Kidney epithelial cell (primary cell): ENCODE results near the gene QSOX2. TPM values are rescaled to one million over a fixed set of nuclear protein-coding genes. Genes with fewer than 3 reads are reported as not detected.
"Not testable (repeated sequence)": the region's sequence is repeated elsewhere in the genome, so short reads cannot be mapped to it uniquely, and the experiment has no call there.

ENCODE experiments used
- DNase-seq: peaks from one replicate; pipeline ENCODE4 v3.0.0-alpha.2; 2010; ENCODE audit warnings: low read depth
- H3K27me3 ChIP-seq: 2 replicates; pipeline ENCODE4 v1.6.0; 2011; ENCODE audit warnings: low read length; ENCODE audit not compliant: control insufficient read depth, insufficient read depth
- H3K36me3 ChIP-seq: 2 replicates; pipeline ENCODE4 v1.5.1; 2011; ENCODE audit warnings: low read length; ENCODE audit not compliant: control insufficient read depth, insufficient read depth
- H3K4me3 ChIP-seq: 2 replicates; pipeline ENCODE4 v1.5.1; 2011; ENCODE audit warnings: low read depth, mild to moderate bottlenecking, control low read depth, low read length
- total RNA-seq: library from RNA; depleted of rRNA; stranded (reverse); fragments of >200 nt; gene quantifications from 2 replicates; pipeline ENCODE4 v1.2.3, GENCODE V29; 2015
- TF ChIP-seq, protein P1 (sequence below): IDR thresholded peaks from 2 replicates; pipeline ENCODE4 v1.5.1; 2011; ENCODE audit warnings: mild to moderate bottlenecking, moderate library complexity, low read length, control low read depth, inconsistent platforms; ENCODE audit not compliant: insufficient read depth, poor library complexity, severe bottlenecking

The QSOX2 gene
- total RNA-seq, 1 donor from 2014 or later, result 17.3 TPM

DNA sequence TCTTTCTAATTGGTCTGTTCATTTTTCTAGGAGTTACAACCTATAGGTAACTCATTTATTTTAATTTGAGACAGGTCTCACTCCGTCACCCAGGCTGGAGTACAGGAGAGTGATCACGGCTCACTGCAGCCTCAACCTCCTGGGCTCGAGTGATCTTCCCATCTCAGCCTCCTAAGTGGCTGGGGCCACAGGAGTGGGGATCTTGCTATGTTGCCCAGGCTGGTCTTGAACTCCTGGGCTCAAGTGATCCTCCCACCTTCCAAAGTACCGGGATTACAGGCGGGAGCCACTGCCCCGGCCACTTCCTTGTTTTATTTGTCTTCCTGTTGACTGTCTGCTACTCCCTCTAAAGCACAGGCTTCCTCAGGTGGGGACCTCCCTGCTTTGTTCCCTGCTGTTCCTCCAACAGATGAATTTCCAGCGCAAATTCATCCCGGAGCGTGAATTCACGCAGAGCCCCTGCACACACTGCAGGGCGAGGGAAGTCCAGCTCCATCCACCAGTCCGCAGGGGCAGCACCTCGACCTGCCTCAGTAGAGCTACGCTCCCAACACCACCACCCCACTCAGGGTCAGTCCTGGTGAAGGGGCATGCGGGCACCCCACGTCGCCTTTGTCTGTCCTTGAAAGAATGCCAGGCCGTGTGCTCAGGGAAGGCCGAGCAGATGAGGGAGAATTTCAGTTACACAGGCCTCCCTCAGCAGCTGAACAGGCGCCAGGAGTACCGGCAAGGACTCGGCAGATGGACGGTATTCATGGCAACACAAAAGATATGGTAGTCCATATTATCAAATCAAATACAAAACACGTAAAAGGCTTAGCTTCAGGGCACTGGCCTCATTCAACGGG, 6.3 kb downstream of the QSOX2 start:
- DNase-seq, result no peak
- TF ChIP-seq, protein P1, sequence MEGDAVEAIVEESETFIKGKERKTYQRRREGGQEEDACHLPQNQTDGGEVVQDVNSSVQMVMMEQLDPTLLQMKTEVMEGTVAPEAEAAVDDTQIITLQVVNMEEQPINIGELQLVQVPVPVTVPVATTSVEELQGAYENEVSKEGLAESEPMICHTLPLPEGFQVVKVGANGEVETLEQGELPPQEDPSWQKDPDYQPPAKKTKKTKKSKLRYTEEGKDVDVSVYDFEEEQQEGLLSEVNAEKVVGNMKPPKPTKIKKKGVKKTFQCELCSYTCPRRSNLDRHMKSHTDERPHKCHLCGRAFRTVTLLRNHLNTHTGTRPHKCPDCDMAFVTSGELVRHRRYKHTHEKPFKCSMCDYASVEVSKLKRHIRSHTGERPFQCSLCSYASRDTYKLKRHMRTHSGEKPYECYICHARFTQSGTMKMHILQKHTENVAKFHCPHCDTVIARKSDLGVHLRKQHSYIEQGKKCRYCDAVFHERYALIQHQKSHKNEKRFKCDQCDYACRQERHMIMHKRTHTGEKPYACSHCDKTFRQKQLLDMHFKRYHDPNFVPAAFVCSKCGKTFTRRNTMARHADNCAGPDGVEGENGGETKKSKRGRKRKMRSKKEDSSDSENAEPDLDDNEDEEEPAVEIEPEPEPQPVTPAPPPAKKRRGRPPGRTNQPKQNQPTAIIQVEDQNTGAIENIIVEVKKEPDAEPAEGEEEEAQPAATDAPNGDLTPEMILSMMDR, result no peak
- Histone ChIP-seq H3K36me3 (no peaks in the 10 kb centered on the region), H3K27me3 (no peaks in the 10 kb centered on the region), H3K4me3 (no peak overlapping the region)

DNA sequence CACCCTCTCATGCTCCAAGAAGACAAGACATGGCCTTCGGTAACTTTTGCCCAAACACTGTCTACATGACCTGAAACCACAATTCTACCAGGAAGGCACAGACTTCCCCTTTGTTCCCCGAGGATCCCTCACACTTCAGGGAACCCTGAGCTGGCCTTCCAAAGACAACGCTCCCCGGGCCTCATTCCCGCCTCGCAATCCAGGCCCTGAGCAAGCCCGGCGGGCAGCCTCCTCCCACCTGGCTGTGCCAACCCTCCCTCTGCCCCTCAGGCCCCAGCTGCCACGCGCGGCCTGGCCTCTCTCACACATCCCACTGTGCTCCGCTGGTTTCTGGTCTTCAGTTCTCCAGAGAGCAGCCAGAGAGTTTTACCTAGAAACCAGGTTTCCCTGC, 7.3 kb downstream of the QSOX2 start:
- Histone ChIP-seq H3K4me3 (no peak overlapping the region), H3K27me3 (no peaks in the 10 kb centered on the region), H3K36me3 (no peaks in the 10 kb centered on the region)
- TF ChIP-seq, protein P1, result no peak
- no peak for DNase-seq

DNA sequence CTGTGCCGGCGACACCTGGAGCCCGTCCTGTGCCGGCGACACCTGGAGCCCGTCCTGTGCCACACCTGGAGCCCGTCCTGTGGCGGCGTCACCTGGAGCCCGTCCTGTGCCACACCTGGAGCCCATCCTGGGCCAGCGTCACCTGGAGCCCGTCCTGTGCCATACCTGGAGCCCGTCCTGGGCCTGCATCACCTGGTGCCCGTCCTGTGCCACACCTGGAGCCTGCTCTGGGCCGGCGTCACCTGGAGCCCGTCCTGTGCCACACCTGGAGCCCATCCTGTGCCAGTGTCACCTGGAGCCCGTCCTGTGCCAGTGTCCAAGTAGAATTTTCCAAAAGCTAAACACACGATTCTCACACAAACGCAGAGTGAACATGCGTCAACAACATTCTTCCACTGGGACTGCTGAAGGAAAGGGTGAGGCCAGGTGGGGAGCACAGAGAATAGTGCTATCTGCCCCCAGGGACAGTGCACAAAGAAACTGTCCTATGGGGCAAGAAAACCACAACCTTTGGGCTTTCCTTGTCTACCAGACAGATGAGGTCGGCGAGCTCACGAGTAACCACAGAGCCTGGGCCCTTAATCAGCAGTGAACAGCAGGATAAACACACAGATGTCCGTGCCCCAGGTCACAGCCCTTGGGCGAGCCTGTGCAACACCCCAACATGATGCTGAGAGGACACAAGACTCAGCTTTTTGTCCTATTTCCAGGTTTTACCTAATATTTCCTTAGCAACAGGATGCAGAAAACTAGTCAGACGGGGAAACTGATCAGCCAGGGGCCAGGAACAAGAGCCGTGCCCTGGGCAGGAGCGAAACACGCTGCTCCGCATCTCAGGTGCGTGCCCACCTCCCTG, 7.9 kb downstream of the QSOX2 start:
- no peaks in the 10 kb centered on the region for H3K27me3 ChIP-seq
- DNase-seq, result no peak
- no peaks in the 10 kb centered on the region for H3K36me3 ChIP-seq
- no peak overlapping the region for H3K4me3 ChIP-seq
- TF ChIP-seq, protein P1, result no peak

DNA sequence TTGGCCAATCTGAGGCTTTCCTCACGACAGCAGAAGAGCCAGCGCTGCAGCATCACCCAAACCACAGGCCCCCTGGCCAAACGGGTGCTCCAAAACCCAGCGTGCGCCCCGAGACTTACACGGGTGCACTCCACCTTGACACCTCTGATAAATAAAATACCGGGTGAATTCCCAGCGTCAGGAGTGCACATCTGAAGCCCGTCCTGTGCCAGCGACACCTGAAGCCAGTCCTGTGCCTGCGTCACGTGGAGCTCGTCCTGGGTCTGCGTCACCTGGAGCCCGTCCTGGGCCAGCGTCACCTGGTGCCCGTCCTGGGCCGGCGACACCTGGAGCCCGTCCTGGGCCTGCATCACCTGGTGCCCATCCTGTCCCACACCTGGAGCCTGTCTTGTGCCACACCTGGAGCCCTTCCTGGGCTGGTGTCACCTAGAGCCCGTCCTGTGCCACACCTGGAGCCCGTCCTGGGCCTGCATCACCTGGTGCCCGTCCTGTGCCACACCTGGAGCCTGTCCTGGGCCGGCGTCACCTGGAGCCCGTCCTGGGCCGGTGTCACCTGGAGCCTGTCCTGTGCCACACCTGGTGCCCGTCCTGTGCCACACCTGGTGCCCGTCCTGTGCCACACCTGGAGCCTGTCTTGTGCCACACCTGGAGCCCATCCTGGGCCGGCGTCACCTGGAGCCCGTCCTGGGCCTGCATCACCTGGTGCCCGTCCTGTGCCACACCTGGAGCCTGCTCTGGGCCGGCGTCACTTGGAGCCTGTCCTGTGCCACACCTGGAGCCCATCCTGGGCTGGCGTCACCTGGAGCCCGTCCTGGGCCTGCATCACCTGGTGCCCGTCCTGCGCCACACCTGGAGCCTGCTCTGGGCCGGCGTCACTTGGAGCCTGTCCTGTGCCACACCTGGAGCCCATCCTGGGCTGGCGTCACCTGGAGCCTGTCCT, 8.9 kb downstream of the QSOX2 start:
- not testable (repeated sequence) for DNase-seq, H3K36me3 ChIP-seq, H3K27me3 ChIP-seq, H3K4me3 ChIP-seq

DNA sequence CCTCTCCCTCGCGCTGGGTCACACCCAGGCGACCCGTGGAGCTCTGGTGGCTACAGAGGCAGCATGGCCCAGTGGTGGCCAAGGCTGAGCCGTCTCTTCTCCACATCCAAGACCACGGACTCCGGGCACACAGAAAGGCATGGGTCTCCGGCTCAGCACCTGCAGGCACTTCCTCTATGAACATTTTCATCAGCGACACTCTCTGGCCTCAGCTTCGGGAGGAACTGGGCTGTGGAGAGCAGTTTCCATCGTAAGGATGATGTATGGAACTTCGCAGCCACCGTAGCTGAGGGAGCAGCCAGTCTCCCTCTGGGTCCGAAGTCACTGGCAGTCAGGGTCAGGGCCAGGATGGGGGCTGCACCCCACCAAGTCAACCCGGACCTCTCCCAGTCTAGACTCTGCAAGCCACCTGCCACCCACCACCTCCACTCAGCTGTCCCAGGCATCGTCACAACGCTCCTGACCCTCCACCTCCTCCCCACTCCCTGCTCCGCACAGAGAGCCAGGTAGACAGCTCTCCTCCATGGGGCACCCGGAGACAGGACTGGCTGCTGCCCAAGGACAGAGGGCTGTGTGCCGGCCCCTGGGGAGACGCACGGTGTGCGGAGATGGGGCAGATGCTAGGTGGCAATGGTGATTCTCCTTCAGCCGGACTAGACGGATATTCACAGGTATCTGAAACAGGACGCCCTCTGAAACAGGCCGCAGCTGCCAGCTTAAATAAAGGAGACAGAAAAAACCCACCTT, 9.7 kb downstream of the QSOX2 start:
- TF ChIP-seq, protein P1, result no peak
- Histone ChIP-seq H3K4me3 (no peak overlapping the region), H3K27me3 (no peaks in the 10 kb centered on the region), H3K36me3 (no peaks in the 10 kb centered on the region)
- DNase-seq, result no peak
